Epithelial cell of proximal tubule (primary cell): Measurements from ENCODE around the gene MRPS5. TPM values are rescaled to one million over a fixed set of nuclear protein-coding genes. Genes with fewer than 3 reads are reported as not detected.

ENCODE experiments used
- DNase-seq: peaks from one replicate; pipeline ENCODE4 v3.0.0-alpha.2; 2011; ENCODE audit warnings: low read depth
- H3K4me3 ChIP-seq: 2 replicates; pipeline ENCODE4 v1.5.1; 2011; ENCODE audit warnings: low read depth, mild to moderate bottlenecking, low read length
- CTCF ChIP-seq: conservative IDR thresholded peaks from 2 replicates; pipeline ENCODE4 v1.5.1; 2012; ENCODE audit warnings: low read depth, mild to moderate bottlenecking, low read length
- total RNA-seq: library from RNA; depleted of rRNA; stranded (reverse); fragments of >200 nt; gene quantifications from 2 replicates; pipeline ENCODE4 v1.2.3, GENCODE V29; 2015

Gene MRPS5
- total RNA-seq, 1 donor from 2014 or later: 67.7 TPM

GRCh38 chr2:95036596-95037383, 84.8 kb downstream of the MRPS5 start:
- DNase-seq: no peak
- no peak for TF ChIP-seq CTCF
- no peak overlapping the region for H3K4me3 ChIP-seq

Other genes with a start within 250 kb of the MRPS5 start
- 28.5 and 63.8 TPM in 2 replicates for gene MAL, start 96.1 kb downstream of the MRPS5 start, total RNA-seq
- gene ZNF514, start 38.0 kb upstream of the MRPS5 start, total RNA-seq: 4.1 and 5.2 TPM in 2 replicates
- gene ZNF2, start 44.0 kb upstream of the MRPS5 start, total RNA-seq: 2.0 and 3.7 TPM in 2 replicates
- 3.4 and 7.1 TPM in 2 replicates for gene ZNF892, start 85.7 kb upstream of the MRPS5 start, total RNA-seq
- gene PROM2, start 152.6 kb upstream of the MRPS5 start, total RNA-seq: 5.1 and 7.5 TPM in 2 replicates
- gene KCNIP3, start 175.5 kb upstream of the MRPS5 start, total RNA-seq: 3.9 and 10.4 TPM in 2 replicates